Gastroesophageal sphincter (tissue), 3 donors: ENCODE results near the gene SDCBP2.

Experiments used
- POLR2A ChIP-seq, 2 donors: fragments of 450-650 bp; IDR thresholded peaks; one replicate each; pipeline ENCODE4 v1.6.1; 2017; ENCODE audit warnings: antibody characterized with exemption in 2 of 2, mild to moderate bottlenecking in 2 of 2, moderate library complexity in 1 of 2
- TF ChIP-seq, protein P1 (sequence below), 4 experiments: fragments of 200-600 bp in 2 of 4; fragments of 450-650 bp in 2 of 4; sonication (generic) in 1 of 4; IDR thresholded peaks; one replicate each; pipeline ENCODE4 v1.5.1; 2017 to 2019; ENCODE audit warnings: antibody characterized with exemption in 4 of 4, mild to moderate bottlenecking in 2 of 4, moderate library complexity in 2 of 4

- no peak for TF ChIP-seq POLR2A (IDR thresholded peaks at IDR 0.05)
- TF ChIP-seq, protein P1, sequence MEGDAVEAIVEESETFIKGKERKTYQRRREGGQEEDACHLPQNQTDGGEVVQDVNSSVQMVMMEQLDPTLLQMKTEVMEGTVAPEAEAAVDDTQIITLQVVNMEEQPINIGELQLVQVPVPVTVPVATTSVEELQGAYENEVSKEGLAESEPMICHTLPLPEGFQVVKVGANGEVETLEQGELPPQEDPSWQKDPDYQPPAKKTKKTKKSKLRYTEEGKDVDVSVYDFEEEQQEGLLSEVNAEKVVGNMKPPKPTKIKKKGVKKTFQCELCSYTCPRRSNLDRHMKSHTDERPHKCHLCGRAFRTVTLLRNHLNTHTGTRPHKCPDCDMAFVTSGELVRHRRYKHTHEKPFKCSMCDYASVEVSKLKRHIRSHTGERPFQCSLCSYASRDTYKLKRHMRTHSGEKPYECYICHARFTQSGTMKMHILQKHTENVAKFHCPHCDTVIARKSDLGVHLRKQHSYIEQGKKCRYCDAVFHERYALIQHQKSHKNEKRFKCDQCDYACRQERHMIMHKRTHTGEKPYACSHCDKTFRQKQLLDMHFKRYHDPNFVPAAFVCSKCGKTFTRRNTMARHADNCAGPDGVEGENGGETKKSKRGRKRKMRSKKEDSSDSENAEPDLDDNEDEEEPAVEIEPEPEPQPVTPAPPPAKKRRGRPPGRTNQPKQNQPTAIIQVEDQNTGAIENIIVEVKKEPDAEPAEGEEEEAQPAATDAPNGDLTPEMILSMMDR (IDR thresholded peaks at IDR 0.05), result no peak
Observed at GRCh38 chr20:1321654-1321939, 7.3 kb downstream of the SDCBP2 start.
